ENCODE results near the gene SFXN4.

DNA sequence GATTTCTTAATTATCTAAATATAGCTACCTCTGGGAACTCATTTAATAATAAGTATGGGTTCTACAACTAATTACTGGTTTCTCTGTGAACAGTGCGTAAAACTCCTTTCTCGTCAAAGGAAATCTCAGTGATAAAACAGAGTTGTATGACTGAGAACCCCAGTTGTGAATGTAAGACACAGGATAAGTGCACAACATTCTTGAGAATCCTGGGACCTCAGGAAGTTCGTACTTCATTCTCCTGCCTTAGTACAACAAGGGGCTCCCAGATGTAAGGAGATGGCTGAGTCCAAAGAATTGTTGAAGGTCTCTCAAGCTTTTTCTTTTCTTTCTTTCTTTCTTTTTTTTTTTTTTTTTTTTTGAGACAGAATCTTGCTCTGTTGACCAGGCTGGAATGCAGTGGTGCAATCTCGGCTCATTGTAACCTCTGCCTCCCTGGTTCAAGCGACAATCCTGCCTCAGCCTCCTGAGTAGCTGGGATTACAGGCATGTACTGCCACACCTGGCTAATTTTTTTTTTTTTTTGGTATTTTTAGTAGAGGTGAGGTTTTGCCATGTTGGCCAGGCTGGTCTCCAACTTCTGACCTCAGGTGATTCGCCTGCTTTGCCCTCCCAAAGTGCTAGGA is 49.1 kb downstream of the SFXN4 start:
- TF ChIP-seq EP300 (IDR thresholded peaks at IDR 0.05; ENCODE audit: borderline replicate concordance) (no peak), RAD21 (IDR thresholded peaks at IDR 0.05; ENCODE audit: low read depth) (no peak), TAF1 (IDR thresholded peaks at IDR 0.05; ENCODE audit: low read depth) (no peak), CREB1 (IDR thresholded peaks at IDR 0.05; ENCODE audit: low read depth) (no peak), TEAD4 (IDR thresholded peaks at IDR 0.05) (no peak), YY1 (IDR thresholded peaks at IDR 0.05; ENCODE audit: low read depth) (no peak), CEBPB (IDR thresholded peaks at IDR 0.05) (no peak), EGR1 (IDR thresholded peaks at IDR 0.05) (no peak), ZBTB7A (IDR thresholded peaks at IDR 0.05; ENCODE audit: low read depth) (no peak), NFIC (IDR thresholded peaks at IDR 0.05) (no peak), FOXM1 (IDR thresholded peaks at IDR 0.05; ENCODE audit: borderline replicate concordance, low read depth) (no peak)
- TF ChIP-seq, protein P1, sequence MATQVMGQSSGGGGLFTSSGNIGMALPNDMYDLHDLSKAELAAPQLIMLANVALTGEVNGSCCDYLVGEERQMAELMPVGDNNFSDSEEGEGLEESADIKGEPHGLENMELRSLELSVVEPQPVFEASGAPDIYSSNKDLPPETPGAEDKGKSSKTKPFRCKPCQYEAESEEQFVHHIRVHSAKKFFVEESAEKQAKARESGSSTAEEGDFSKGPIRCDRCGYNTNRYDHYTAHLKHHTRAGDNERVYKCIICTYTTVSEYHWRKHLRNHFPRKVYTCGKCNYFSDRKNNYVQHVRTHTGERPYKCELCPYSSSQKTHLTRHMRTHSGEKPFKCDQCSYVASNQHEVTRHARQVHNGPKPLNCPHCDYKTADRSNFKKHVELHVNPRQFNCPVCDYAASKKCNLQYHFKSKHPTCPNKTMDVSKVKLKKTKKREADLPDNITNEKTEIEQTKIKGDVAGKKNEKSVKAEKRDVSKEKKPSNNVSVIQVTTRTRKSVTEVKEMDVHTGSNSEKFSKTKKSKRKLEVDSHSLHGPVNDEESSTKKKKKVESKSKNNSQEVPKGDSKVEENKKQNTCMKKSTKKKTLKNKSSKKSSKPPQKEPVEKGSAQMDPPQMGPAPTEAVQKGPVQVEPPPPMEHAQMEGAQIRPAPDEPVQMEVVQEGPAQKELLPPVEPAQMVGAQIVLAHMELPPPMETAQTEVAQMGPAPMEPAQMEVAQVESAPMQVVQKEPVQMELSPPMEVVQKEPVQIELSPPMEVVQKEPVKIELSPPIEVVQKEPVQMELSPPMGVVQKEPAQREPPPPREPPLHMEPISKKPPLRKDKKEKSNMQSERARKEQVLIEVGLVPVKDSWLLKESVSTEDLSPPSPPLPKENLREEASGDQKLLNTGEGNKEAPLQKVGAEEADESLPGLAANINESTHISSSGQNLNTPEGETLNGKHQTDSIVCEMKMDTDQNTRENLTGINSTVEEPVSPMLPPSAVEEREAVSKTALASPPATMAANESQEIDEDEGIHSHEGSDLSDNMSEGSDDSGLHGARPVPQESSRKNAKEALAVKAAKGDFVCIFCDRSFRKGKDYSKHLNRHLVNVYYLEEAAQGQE (IDR thresholded peaks at IDR 0.05; ENCODE audit: low read depth): no peak
- TF ChIP-seq, protein P2, sequence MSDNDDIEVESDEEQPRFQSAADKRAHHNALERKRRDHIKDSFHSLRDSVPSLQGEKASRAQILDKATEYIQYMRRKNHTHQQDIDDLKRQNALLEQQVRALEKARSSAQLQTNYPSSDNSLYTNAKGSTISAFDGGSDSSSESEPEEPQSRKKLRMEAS (IDR thresholded peaks at IDR 0.05): no peak
- TF ChIP-seq, protein P3, sequence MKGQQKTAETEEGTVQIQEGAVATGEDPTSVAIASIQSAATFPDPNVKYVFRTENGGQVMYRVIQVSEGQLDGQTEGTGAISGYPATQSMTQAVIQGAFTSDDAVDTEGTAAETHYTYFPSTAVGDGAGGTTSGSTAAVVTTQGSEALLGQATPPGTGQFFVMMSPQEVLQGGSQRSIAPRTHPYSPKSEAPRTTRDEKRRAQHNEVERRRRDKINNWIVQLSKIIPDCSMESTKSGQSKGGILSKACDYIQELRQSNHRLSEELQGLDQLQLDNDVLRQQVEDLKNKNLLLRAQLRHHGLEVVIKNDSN (IDR thresholded peaks at IDR 0.05): no peak
